Measurements from ENCODE around the gene PPP1R14C.

GRCh38 chr6:150118203-150118602 lies 24.6 kb upstream of the PPP1R14C start:
- TF ChIP-seq CTCF (optimal IDR thresholded peaks at IDR 0.05 in 1 of 3, IDR thresholded peaks at IDR 0.05 in 1 of 3, conservative IDR thresholded peaks at IDR 0.05 in 1 of 3; ENCODE audit: extremely low read depth in 1 of 3, insufficient read depth in 2 of 3, low read length in 3 of 3) (no peak), EZH2 (IDR thresholded peaks at IDR 0.05; ENCODE audit: low read length) (no peak)

Measured in keratinocyte (primary cell).